ENCODE measurements around the gene ELAVL2.

Gene ELAVL2

DNA sequence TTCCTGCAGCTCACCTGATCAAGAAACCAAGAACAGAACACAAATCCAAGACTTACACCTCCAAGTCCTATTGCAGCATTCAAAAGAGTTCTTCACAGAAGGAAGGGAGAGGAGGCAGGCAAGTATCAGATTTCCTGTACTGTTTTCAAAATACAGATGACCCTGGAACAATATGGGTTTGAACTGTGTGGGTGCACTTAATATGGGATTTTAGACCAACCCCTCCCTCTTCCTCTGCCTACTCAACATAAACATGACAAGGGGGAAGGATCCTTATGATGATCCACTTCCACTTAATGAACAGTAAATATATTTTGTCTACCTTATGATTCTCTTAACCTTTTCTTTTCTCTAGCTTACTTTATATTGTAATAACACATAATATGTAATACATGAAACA, 104.6 kb downstream of the ELAVL2 start:
- no peak for DNase-seq (ENCODE audit: low read depth)

DNA sequence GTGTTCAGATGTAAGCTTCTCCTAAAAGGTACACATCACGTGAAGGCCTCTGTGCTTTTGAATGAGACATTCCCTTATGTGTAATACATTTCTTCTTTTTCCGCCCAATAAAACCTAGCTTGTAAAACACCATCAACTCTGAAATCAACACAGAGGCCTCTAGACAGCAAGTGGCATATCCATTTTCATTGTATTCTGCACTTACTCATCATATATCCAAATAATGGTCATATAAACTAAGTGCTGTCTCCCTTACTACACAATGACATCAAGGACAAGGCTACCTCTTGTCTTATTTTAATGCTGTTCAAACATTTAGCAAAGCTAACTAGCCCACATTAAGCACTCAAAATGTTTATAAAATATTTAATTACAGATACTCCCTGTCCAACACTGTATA, 108.5 kb downstream of the ELAVL2 start:
- no peak for DNase-seq (ENCODE audit: low read depth)

DNA sequence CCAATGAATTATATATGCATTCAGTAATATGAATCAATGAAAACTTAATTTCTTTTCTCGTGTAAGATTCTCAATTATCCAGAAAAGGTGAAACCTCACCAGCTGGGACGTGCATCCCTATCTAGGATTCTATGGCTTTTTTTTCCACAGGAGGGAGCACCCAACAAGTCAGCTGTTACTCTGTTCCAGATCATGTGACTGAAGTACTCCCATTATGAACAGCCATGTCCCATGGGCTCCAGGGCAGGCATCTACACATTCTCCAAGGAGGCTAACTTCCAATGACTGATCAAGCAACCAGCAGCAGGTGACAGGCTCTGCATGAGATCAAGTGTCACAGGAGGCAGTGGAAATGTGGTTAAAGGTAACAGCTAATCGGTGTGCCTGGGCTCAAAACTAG, 118.8 kb downstream of the ELAVL2 start:
- no peak for DNase-seq (ENCODE audit: low read depth)

DNA sequence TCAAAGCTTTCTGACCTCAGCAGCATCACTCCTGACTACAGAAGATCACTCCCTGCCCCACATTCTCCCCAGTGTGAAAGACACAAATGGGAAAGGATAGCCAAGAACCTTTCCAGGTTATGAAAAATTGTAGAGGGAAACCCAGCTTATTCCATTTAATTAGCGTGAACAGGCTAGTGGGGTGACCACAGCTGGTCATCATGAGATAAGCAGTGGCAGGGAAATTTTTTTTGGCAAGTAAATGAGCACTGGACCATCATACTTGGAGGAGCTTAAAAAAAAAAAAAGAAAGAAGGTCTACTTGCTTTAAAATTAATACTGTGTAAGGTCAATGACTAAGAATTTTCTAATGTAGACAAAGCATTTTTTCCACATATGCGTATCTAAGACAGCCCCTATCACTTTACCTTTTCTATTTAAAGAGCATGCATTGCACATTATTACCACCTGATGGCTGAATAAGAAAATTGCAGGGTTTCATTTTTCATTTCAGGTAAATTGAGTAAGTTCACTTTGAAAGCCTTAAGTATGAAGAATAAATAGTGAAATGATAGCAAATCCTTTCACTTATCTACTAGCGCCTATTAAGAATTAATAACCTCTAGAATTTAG, 123.6 kb downstream of the ELAVL2 start:
- no peak for DNase-seq (ENCODE audit: low read depth)

DNA sequence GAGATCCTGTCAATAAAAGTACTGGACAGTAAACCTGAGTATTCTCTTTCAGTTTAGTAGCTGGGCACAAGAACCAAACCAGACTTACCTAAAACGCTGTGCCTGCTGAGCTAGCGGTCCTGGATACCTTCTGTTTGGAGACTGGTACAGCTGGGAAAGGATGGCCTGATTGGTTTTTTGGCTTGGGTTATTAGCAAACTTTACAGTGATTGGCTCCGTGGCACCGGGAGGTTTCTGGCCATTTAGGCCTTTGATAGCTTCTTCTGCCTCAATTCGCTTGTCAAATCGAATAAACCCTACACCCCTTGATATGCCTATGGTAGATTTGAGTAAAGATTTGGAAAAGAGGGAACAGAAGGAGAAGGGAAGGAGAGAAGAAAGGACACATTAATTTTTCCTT, 124.7 kb downstream of the ELAVL2 start:
- DNase-seq (ENCODE audit: low read depth) = no peak

DNA sequence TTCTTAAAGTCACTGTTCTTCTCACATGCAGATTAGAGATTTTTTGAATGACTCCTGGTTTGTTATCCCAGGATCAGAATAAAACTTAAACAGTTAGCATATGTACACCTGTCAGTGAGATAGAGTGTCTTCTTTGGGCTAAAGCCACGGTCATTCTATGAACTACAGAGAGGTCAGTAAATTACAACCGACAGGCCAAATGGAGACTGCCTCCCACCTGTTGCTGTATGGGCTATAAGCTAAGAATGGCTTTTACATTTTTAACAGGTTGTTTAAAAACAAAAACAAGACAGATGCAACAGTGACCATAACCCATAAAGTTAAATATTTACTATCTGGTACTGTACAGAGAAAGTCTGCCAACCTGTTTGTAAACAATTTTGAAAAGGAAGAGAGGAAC, 125.7 kb downstream of the ELAVL2 start:
- no peak for DNase-seq (ENCODE audit: low read depth)

DNA sequence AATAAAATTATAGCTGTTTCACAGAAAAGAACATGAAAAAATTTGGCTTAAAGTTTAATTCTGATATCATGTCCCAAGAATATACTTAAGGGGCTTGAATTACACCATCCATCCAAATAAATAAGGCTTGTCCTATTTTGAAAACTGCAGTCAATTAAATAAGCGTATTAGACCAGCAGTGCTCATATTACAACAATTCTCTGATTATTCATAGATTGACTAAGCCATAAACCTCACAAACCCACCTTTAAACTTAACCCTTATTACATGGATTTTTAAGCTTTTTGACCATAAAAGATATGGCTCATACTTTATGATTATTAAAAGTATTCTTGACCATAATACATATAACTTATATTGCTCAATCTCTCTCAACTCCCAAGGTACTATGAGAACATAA, 127.9 kb downstream of the ELAVL2 start:
- no peak for DNase-seq (ENCODE audit: low read depth)

DNA sequence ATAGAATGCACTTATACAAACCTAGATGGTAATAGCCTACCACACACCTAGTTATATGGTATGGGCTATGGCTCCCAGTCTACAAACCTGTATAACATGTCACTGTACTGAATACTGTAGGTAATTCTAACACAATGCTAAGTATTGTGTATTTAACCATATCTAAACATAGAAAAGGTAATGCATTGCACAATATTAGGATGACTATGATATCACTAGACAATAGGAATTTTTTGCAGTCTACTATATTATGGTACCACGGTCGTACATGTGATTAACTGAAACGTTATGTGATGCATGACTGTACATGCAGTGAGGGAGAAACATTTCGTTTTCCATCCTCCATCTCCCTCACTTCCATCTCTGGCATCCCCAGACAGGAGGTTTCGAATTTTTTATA, 130.5 kb downstream of the ELAVL2 start:
- no peak for DNase-seq (ENCODE audit: low read depth)

DNA sequence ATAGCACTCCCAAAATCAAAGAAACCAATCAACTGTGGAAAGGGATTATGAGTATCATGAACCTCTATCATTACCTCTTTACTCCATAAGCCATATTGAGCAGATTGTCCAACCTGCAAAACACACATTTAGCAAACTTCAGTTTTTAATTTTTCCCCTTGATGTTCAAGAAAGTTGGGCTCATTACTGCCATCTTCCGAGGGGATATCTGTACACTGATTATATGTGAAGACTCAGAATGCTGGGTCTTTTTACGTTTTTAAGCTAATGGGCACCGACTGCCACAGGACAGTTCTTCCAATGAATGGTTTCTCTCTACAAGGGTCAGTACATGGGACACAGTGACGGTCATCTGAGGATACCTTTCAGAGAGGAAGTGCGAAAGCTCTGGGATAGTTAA, 132.7 kb downstream of the ELAVL2 start:
- no peak for DNase-seq (ENCODE audit: low read depth)

DNA sequence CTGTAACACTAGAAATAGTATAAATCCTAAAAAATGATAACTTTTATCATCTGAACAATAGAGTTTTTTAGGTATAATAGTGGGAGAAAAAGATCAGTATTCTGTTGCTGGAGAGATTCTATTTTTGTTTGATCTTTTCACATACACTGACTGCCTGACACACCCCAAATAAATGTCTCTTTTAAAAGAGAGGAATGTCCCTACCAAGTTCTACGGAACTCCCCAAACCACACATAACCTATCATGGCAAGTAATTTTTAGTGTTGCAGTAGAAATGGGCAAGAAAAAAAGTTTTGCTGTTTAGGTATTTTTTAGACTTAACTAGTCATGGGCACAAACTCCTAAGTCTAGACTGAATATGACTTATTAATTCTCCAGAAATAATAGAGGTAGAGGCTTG, 139.1 kb downstream of the ELAVL2 start:
- DNase-seq (ENCODE audit: low read depth) = no peak

DNA sequence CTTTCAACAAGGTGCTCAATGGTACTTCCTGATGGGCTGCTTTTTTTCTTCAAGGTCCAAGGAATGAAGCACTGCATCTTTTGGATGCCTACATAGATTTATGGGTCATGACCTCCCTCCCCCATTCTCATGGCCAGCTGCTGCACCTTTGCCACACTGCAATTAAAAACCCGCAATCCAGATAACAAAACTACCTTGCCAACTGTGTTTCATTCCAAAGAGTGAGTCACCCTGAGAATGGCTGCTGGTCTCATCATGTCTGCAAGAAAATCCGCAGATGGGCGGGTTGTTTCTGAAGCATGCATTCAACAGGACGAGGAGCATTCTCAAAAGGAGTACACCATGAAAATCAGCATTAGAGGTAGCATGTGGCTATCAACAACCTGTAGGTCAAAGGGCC, 139.8 kb downstream of the ELAVL2 start:
- no peak for DNase-seq (ENCODE audit: low read depth)

DNA sequence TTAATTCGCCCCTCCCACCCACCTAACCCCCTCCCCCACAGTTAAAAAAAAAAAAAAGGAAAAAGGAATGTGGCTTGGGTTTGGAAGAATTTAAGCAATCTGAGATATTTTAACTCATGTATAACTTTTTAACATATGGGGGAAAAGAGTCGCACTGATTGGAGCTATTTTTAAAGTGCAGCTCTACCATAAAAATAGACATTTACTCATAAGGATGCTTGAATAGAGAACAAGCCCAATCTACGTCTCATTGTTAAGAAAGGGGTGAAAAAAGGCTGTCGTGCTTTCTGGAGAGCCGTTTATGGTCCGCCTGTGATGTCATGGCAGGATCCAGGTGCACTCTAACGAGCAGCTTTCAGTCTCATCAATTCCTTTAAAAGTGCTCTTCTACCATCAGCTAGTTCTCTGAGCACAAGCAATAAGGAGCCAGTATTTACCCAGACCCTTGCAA, 142.4 kb downstream of the ELAVL2 start:
- no peak for DNase-seq (ENCODE audit: low read depth)

DNA sequence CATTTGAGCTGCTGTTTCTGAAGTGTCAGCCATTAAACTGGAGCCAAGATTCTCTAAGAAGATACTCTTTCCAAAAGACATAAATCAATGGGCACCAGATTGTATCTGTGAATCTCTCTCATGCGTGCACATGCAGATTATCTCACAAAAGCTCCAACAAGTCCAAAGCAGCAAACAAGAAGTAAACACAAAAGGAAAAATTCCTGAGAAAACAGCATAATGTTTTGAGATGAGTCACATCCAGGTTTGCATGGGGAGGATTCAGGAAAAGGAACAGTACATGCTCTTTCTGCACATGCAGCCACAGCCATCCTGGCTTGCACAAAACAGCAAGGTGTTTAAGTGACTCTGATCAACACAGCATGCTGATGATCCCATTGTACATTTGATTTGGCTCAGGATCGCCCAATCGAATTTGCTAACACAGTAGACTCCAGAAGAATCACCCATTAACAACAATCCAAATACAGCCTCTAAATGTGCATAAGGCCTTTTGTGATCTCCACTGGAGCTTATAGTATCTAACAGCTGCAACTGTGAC, 143.1 kb downstream of the ELAVL2 start:
- no peak for DNase-seq (ENCODE audit: low read depth)

DNA sequence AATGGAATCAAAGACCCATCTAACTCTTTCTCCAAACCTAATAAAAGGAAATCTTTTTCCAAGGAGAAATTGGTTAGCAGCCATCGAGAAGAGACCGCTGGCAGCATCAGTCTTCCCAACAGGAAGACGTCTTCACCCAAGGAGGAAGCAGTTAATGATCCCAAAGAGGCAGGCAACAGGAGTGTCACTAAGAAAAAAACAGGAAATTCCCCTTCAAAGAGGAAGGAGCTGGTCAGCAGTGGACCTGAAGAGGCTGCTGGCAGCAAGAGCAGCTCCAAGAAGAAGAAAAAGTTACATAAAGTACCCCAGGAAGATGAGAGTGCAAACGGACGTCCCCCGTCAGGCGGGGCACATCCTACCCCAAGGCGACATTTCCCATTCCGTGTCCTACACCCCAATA, 143.7 kb downstream of the ELAVL2 start:
- no peak for DNase-seq (ENCODE audit: low read depth)

DNA sequence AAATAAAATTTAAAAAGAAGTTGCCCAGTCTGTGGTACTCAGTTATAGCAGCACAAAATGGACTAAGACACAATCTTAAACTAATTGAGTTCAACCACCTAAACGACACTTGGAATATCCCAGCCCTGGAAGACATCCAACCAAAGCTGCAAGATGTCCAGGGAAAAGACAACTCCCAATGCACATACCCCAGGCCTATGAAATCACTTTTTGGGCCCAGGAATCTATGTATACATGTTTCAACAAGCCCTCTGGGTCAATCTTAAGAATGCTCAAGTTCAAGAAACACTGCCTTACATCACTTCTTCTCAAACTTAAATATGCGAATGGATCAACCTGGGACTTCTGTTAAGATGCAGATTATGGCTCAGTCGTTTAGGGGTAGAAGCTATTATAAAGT, 148.6 kb downstream of the ELAVL2 start:
- no peak for DNase-seq (ENCODE audit: low read depth)

DNA sequence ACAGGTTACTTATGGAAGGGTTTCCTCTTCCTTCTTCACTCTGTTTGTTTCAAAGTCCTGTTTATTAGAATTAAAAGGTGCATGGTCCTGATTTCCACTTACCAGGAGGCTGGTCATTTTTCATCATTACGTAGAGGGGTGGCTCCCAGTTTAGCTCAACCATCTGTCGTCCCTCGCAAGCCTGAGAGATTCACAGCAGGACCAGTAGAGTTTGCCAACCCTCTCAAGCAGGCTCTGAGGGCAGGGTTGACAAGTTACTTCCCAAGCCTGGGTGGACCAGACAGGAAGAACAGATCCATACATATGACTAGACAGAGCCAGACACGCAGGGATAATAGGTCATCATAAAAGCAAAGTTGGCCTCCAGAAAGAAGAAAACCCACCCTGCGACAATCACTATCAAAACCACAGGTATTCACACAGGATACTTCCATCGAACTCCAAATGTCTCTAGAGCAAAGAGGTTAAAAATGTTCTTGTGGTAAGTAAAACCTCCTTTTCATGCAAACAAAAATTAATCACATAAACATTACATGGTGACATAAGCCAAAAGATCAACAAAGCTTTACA, 151.9 kb downstream of the ELAVL2 start:
- no peak for DNase-seq (ENCODE audit: low read depth)

DNA sequence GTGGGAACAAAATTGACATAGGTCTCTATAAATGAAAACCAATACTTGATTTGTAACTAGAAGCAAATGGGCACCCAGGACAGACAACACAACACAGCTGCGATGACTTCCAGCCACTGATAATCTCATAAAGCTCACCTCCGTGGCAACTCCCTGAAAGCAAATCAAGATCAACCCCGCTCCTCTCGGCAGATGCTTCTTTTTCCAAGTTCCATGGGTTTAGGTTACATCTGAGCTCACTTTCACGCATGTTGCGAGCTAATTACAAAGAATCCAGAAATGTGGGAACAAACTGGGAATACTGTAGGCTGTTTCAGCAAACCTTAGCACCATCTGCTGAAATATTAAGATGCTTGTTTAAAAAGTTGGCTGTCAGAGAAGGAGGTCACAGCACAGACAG, 153.9 kb downstream of the ELAVL2 start:
- DNase-seq (ENCODE audit: low read depth) = no peak

DNA sequence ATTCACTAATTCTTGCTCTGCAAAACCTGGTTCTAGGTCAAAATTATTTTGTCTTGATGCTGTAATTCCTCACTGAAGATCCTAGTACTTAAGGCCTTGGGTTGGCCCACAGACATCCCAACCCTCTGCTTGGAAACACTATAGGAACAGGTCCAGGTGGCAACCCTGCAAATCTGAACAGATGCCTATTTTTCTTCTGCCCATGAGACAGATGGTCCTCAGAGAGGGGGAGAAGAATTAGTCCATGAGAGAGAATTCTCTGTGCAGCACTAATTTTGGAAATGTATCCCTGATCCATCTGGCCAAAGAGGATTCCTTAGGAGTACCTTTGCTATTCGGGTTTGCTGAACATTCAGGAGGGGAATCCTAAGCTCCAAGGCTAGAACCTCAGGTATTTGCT, 156.3 kb downstream of the ELAVL2 start:
- DNase-seq (ENCODE audit: low read depth) = no peak

DNA sequence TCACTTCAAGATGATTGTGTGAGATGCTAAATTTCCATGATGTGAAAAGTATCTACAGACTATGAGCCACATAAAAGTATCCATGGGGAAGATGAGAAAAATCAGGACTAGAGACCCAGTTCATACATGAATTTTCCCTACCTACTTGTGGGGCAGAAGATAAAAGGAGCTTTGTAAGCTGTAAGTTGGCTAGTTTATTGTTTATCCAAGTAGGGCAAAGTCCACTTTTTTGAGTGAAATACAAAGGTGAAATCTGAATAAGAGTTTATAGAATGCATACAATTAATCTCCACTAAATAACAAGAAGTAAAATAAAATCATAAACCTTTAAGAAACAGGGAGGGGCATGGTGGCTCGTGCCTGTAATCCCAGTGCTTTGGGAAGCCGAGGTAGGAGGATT, 160.4 kb downstream of the ELAVL2 start:
- no peak for DNase-seq (ENCODE audit: low read depth)

DNA sequence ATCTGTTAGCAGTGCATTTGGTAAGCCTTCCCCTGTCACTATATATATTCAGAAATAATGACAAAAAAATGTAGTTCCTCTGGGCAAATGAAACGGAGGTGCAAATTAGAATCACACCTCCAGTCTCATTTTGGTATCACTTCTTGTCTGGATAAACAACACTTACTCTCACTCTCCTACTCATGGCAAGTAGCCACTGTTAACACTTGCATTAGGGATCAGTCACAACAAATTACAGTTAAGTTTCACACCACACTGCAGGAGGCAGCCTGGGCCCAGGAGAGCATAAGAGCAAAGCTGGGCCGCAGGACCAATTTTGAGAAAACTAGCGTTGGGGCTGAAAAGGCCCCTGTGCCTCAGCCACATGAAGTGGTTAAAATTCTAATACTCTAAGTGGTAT, 161.0 kb downstream of the ELAVL2 start:
- no peak for DNase-seq (ENCODE audit: low read depth)

DNA sequence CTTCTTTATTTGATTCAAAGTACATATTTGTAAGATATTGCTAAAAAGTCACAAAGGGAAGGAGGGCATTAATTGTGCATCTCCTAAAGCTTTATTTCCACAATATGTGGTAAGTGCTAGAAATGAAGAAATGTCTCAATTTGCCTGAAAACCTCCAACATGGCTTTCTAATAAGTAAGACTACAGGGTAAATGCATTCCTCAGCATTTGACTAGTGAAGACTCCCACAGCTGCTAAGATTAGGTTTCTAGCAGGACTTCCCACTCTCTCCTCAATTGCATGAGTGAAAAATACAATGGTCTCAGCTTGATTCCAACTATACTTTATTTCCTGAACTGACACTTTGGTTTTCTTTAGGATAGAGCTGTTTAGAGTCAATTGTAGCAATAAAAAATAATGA, 162.1 kb downstream of the ELAVL2 start:
- no peak for DNase-seq (ENCODE audit: low read depth)

DNA sequence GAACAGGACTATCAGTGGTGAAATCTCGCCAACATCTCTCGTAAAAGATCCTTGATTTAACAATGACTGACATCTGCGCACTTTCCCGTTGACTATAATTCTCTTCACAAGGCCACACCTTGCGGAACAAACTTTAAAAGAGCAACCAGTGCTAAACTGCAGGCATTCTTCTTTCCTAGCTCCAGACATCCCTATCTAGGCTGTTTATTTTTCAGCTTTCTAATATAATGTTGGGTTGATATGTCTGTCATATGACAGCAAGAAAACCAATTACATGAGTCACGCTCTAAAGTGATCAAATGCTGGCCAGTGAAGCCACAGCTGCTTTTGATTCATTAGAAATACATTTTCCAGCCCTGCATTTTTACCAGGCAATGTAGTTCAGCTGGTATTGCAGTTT, 162.5 kb downstream of the ELAVL2 start:
- DNase-seq (ENCODE audit: low read depth) = no peak

DNA sequence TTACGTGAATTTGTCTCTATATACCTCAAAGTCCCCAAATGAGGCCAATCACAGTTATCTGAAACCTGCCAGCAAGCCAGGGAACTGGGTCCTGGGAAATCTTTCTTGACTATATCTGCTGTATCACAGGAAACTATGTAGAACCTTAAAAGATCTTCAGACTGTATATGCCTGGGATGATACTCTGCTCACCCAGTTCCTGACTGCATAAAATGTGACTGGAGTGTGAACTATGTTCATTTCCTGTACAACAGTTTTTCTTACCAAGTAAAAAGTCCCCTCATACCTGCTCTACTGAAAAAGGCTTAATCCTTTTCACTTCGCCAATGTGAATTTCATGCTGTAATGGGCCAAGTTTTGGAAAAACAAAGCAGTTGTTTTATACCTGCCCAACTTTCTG, 162.9 kb downstream of the ELAVL2 start:
- DNase-seq (ENCODE audit: low read depth) = no peak

DNA sequence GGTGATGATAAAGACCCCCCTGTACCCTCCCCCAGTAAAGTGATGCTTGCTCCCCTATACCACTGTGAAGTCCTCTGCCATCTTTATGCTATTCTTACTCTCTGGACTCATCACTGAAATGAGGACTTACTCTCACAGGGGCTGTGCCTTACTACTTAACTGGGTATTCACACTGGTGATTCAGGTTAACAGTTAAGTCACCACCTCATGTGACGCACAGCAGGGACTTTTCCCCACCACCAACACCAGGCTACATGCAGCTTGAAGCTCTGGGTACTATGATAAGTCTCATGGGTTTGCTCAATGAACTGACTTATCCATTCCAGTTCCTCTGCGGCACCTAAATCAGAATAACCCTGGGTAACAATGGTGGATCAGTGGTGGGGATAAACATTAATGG, 163.7 kb downstream of the ELAVL2 start:
- DNase-seq (ENCODE audit: low read depth) = no peak

Data from stimulated activated CD8-positive, alpha-beta memory T cell treated with anti-CD3 and anti-CD28 coated beads, Interleukin-12 subunit alpha, Interleukin-12 subunit beta, amount 100 ng/mL, for 1 hour (primary cell).